Keratinocyte (primary cell): ENCODE data around the gene CCT6A. TPM values are rescaled to one million over a fixed set of nuclear protein-coding genes. Genes with fewer than 3 reads are reported as not detected.
"Not testable (repeated sequence)": the region's sequence is repeated elsewhere in the genome, so short reads cannot be mapped to it uniquely, and the experiment has no call there.

ENCODE experiments used
- DNase-seq: peaks from one replicate; pipeline ENCODE4 v3.0.0-alpha.2; 2011; ENCODE audit warnings: low read depth, missing footprints, low spot score
- FAIRE-seq: peaks from 2 replicates; lab custom pipeline; 2011; peaks lifted over from hg19 to GRCh38; lab: Jason Lieb, UNC
- H2AFZ ChIP-seq: 2 replicates; pipeline ENCODE4 v1.6.0; 2012; ENCODE audit warnings: low read length, control low read depth, inconsistent platforms; ENCODE audit not compliant: control insufficient read depth
- H3K27ac ChIP-seq: 2 replicates; pipeline ENCODE4 v1.5.1; 2011; ENCODE audit warnings: low read length; ENCODE audit not compliant: control insufficient read depth, insufficient read depth
- H3K27me3 ChIP-seq: 3 replicates; pipeline ENCODE4 v1.6.0; 2011; ENCODE audit warnings: low read length; ENCODE audit not compliant: control insufficient read depth, insufficient read depth; ENCODE audit errors: extremely low read depth
- H3K36me3 ChIP-seq, 2 experiments: 2 replicates in 1 of 2; 3 replicates in 1 of 2; pipeline ENCODE4 v1.5.1; 2011; ENCODE audit warnings: low read length in 2 of 2, mild to moderate bottlenecking in 1 of 2; ENCODE audit not compliant: control insufficient read depth in 2 of 2, insufficient read depth in 2 of 2; ENCODE audit errors: extremely low read depth in 1 of 2
- H3K4me1 ChIP-seq: 3 replicates; pipeline ENCODE4 v1.5.1; 2011; ENCODE audit warnings: low read length; ENCODE audit not compliant: control insufficient read depth, insufficient read depth; ENCODE audit errors: extremely low read depth
- H3K4me2 ChIP-seq: 3 replicates; pipeline ENCODE4 v1.6.0; 2011; ENCODE audit warnings: low read depth, low read length; ENCODE audit not compliant: control insufficient read depth, insufficient read depth; ENCODE audit errors: extremely low read depth
- H3K4me3 ChIP-seq, 3 experiments: fragments of 200-600 bp in 1 of 3; sonication (generic) in 1 of 3; 2 replicates in 2 of 3; 3 replicates in 1 of 3; pipeline ENCODE4 v1.5.1; 2011 to 2016; ENCODE audit warnings: low read length in 3 of 3, mild to moderate bottlenecking in 3 of 3, control low read depth in 2 of 3, inconsistent platforms in 1 of 3, low read depth in 1 of 3, mixed read lengths in 1 of 3, mixed run types in 1 of 3, moderate library complexity in 1 of 3; ENCODE audit not compliant: control insufficient read depth in 2 of 3, insufficient read depth in 2 of 3; ENCODE audit errors: extremely low read depth in 1 of 3
- H3K79me2 ChIP-seq: 2 replicates; pipeline ENCODE4 v1.6.0; 2012; ENCODE audit warnings: low read length; ENCODE audit not compliant: control insufficient read depth, insufficient read depth
- H3K9ac ChIP-seq: 3 replicates; pipeline ENCODE4 v1.6.0; 2011; ENCODE audit warnings: low read length; ENCODE audit not compliant: control insufficient read depth, insufficient read depth; ENCODE audit errors: extremely low read depth
- H3K9me1 ChIP-seq: 3 replicates; pipeline ENCODE4 v1.6.0; 2011; ENCODE audit warnings: low read length; ENCODE audit not compliant: control insufficient read depth, insufficient read depth; ENCODE audit errors: extremely low read depth
- H3K9me3 ChIP-seq: 2 replicates; pipeline ENCODE4 v1.5.1; 2012; ENCODE audit warnings: low read depth, low read length; ENCODE audit not compliant: control insufficient read depth
- H4K20me1 ChIP-seq: 3 replicates; pipeline ENCODE4 v1.6.0; 2011; ENCODE audit warnings: low read length; ENCODE audit not compliant: control insufficient read depth, insufficient read depth; ENCODE audit errors: extremely low read depth
- EZH2 ChIP-seq: IDR thresholded peaks from one replicate; pipeline ENCODE4 v1.6.1; 2012; ENCODE audit warnings: inconsistent platforms, mild to moderate bottlenecking, low read length, moderate library complexity
- dilution Hi-C: fragments of 300-500 bp; cut with MboI; formaldehyde crosslinking; loops from one replicate; pipeline ENCODE4 v1.7.0; 2020; ENCODE audit warnings: low sequenced_read_pairs; ENCODE audit not compliant: extremely low pct_ligation_motif_present
- polyA plus RNA-seq, 5 experiments: library from polyadenylated mRNA; depleted of rRNA in 3 of 5; stranded (reverse) in 3 of 5; stranded (forward) in 1 of 5; unstranded in 1 of 5; fragments of >200 nt; gene quantifications; 1 replicate in 1 of 5; 2 replicates in 3 of 5; 3 replicates in 1 of 5; pipeline versions ENCODE4 v1.2.1 to v1.2.3, GENCODE V29; 2011 to 2012; ENCODE audit warnings: missing spikeins in 2 of 5, low read depth in 1 of 5, low replicate concordance in 1 of 5
- TF ChIP-seq, protein P1 (sequence below), 3 experiments: IDR thresholded peaks in 1 of 3; conservative IDR thresholded peaks in 1 of 3; optimal IDR thresholded peaks in 1 of 3; 2 replicates in 2 of 3; 3 replicates in 1 of 3; pipeline versions ENCODE3 to v1.5.1; 2011; ENCODE audit warnings: low read length in 3 of 3, mild to moderate bottlenecking in 3 of 3, moderate library complexity in 2 of 3, control low read depth in 1 of 3, inconsistent platforms in 1 of 3; ENCODE audit not compliant: insufficient read depth in 2 of 3; ENCODE audit errors: extremely low read depth in 1 of 3

The CCT6A gene
- polyA plus RNA-seq, 1 donor (not counting 4 experiments of a cell fraction or from before 2014, with no cell fraction given), result 403 TPM

DNA sequence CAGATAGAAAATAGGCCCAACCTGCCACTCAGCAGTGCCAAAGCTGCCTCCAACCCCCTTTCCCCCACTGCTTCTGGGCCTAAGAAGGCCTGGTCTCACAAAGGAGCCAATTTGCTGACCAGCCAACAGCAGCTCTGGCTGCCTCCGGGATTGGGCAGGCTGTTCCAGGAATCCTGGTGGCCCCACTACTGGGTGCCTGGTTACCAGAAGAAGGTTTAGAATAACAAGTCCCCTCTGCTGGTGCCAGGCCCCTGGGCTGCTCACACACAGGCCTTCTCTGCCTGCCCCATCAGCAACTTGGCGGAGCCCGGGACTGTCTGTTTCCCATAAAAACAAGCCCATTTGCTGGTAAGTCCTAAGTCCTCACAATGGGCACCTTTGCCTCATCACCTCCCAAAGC, 40.0 kb downstream of the CCT6A start:
- TF ChIP-seq, protein P1, sequence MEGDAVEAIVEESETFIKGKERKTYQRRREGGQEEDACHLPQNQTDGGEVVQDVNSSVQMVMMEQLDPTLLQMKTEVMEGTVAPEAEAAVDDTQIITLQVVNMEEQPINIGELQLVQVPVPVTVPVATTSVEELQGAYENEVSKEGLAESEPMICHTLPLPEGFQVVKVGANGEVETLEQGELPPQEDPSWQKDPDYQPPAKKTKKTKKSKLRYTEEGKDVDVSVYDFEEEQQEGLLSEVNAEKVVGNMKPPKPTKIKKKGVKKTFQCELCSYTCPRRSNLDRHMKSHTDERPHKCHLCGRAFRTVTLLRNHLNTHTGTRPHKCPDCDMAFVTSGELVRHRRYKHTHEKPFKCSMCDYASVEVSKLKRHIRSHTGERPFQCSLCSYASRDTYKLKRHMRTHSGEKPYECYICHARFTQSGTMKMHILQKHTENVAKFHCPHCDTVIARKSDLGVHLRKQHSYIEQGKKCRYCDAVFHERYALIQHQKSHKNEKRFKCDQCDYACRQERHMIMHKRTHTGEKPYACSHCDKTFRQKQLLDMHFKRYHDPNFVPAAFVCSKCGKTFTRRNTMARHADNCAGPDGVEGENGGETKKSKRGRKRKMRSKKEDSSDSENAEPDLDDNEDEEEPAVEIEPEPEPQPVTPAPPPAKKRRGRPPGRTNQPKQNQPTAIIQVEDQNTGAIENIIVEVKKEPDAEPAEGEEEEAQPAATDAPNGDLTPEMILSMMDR (optimal IDR thresholded peaks at IDR 0.05 in 1 of 3, IDR thresholded peaks at IDR 0.05 in 1 of 3, conservative IDR thresholded peaks at IDR 0.05 in 1 of 3; ENCODE audit: extremely low read depth in 1 of 3, insufficient read depth in 2 of 3, low read length in 3 of 3), result no peak
- TF ChIP-seq EZH2, result no peak

DNA sequence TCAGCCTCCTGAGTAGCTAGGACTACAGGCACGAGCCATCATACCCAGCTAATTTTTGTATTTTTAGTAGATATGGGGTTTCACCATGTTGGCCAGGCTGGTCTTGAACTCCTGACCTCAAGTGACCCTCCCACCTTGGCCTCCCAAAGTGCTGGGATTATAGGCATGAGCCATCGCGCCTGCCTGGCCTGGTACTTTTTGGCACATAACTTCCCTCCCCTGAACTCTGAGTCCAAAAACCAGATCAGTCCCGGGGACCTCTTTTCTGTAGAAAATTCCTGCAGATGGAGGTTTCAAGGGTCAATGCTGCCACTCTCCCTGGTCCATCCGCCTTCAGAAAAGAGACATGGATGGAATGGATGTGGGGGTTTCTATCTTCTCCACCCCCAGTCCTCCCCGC, 40.8 kb downstream of the CCT6A start:
- H3K9me1 ChIP-seq, H3K4me1 ChIP-seq, dilution Hi-C loops, H3K27me3 ChIP-seq, H2AFZ ChIP-seq, H3K9ac ChIP-seq, H3K4me2 ChIP-seq, H4K20me1 ChIP-seq, H3K79me2 ChIP-seq, DNase-seq, H3K4me3 ChIP-seq, H3K9me3 ChIP-seq, H3K27ac ChIP-seq, H3K36me3 ChIP-seq, FAIRE-seq: not testable (repeated sequence)

More for the DNA sequence above, 40.0 kb downstream of the CCT6A start:
- no peak for FAIRE-seq
- H3K4me3 ChIP-seq, result no peak overlapping the region
- no peaks in the 10 kb centered on the region for H3K9me3 ChIP-seq
- no peaks in the 10 kb centered on the region for H4K20me1 ChIP-seq
- no peaks in the 10 kb centered on the region for H3K79me2 ChIP-seq
- H3K36me3 ChIP-seq, result peaks cover 0 to 10% of the 10 kb centered on the region in 2 experiments
- H3K9ac ChIP-seq, result no peak overlapping the region
- DNase-seq, result no peak
- no peak overlapping the region for H3K4me2 ChIP-seq
- no peaks in the 10 kb centered on the region for H3K27me3 ChIP-seq
- no peak overlapping the region for H2AFZ ChIP-seq
- dilution Hi-C loops, result no loop called here
- no peaks in the 10 kb centered on the region for H3K9me1 ChIP-seq
- peaks cover 5% of the 10 kb centered on the region for H3K4me1 ChIP-seq
- no peak overlapping the region for H3K27ac ChIP-seq
